ENCODE data around the gene SMAD3. TPM values are rescaled to one million over a fixed set of nuclear protein-coding genes. Genes with fewer than 3 reads are reported as not detected.

Gene SMAD3
- total and polyA plus RNA-seq, 2 donors = 8.8 to 21.6 TPM

DNA sequence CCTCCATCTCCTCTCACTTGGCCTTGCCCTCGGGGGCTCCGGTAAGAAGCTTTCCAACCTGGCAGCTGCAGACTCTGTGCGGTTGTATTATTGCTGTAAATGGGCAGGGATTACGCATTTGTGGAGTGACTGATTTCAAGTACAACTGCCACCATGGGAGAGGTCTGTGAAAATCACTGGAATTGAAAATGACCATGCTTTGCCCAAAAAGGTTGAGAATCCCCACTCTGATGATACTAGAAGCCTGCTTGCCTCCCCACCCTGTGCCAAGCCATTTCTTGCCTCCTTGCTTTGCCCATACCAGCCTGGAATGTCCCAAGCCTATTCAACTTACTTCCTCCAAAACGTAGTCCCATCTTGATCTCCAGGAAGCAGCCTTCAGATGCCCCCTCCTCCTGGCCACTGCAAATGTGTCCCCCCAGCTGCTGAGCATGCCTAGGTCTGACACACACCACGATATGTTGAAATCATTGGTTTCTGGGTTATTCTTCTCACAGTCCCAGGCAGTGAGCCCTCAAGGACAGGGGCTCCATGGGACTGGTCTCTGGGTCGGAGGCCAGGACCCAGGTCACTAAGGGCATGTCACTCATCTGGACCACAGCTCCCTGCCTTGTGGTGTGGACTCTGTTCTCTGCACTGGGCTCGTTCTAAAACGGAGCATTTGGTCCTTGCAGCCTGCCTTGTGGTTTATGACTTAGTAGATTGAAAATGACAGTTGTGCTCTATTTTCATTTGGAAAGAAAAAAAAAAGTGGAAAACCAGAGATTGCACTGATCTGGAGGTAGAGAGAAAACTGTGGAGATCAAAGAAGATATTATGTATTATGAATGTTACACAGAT lies 42.9 kb downstream of the SMAD3 start:
- no peaks in the 10 kb centered on the region for H3K36me3 ChIP-seq (ENCODE audit: control insufficient read depth in 2 of 2, insufficient read depth in 2 of 2, low read length in 1 of 2)
- WGBS = 69% methylated on average over 9 of the region's 9 CpGs
- no peak overlapping the region for H3K4me3 ChIP-seq (ENCODE audit: low read length in 2 of 2)
- peaks cover 17 to 67% of the 10 kb centered on the region in 2 donors for H3K4me1 ChIP-seq (ENCODE audit: control insufficient read depth in 2 of 2, insufficient read depth in 2 of 2, low read length in 2 of 2)
- H3K27ac ChIP-seq (ENCODE audit: low read depth in 1 of 2, low read length in 1 of 2) = peak overlapping the region in 1 of 2 donors; percentile 40
- H3K27me3 ChIP-seq (ENCODE audit: control insufficient read depth in 2 of 2, insufficient read depth in 1 of 2, low read length in 1 of 2) = peaks cover 0 to 3% of the 10 kb centered on the region in 2 donors
- DNase-seq (ENCODE audit: low read depth in 6 of 9, low spot score in 9 of 9) = no peak
- H3K9me3 ChIP-seq (ENCODE audit: control insufficient read depth in 2 of 2, insufficient read depth in 1 of 2, low read length in 1 of 2) = peaks cover 0 to 4% of the 10 kb centered on the region in 2 donors

DNA sequence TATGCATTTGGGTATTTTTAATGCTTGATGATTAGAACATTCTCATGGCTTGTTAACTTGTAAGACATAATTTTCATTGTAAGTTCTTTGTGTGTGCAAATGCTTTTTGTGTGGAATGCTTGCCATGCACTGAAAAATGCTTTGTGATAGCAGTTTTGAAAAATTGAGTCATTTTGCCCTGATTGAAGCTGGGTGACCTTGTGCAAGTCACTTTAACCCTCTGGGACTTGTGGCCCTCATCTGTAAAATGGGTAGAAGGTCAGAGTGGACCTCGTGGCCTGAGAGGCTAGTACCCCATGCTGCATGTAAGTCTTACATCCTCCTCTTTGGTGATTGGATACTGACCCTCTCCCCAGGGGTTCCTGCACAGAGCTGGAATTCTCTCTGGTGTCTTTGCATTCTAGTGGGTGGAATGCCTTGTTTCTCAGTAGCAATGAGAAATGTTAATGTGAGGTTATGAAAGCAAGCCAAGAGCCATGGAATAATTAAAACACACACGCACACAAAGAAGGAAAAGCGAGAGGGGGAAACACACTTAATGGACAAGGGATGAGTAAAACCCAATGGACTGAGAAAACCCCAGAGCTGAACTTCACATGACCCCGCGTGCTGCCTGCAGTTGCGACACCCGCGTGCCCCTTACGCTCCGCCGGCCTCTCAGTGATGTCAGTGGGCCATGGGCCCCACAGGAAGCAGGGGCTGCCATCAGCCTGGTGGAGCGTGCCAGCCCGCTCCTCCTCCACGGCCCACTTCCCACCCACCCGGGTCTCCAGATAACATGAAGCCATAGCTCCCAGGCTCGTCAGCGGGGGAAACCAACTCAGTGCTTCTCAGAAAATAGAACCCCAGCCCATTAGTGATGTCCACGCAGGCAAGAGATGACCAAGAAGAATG lies 44.0 kb downstream of the SMAD3 start:
- WGBS = 85% methylated on average over 18 of the region's 18 CpGs
- H3K27ac ChIP-seq (ENCODE audit: low read depth in 1 of 2, low read length in 1 of 2) = peak overlapping the region in 1 of 2 donors; percentile 70
- H3K4me3 ChIP-seq (ENCODE audit: low read length in 2 of 2) = no peak overlapping the region
- DNase-seq (ENCODE audit: low read depth in 6 of 9, low spot score in 9 of 9) = no peak
- peaks cover 0 to 3% of the 10 kb centered on the region in 2 donors for H3K27me3 ChIP-seq (ENCODE audit: control insufficient read depth in 2 of 2, insufficient read depth in 1 of 2, low read length in 1 of 2)
- H3K4me1 ChIP-seq (ENCODE audit: control insufficient read depth in 2 of 2, insufficient read depth in 2 of 2, low read length in 2 of 2) = peaks cover 7 to 57% of the 10 kb centered on the region in 2 donors
- peaks cover 1 to 4% of the 10 kb centered on the region in 2 donors for H3K9me3 ChIP-seq (ENCODE audit: control insufficient read depth in 2 of 2, insufficient read depth in 1 of 2, low read length in 1 of 2)
- no peaks in the 10 kb centered on the region for H3K36me3 ChIP-seq (ENCODE audit: control insufficient read depth in 2 of 2, insufficient read depth in 2 of 2, low read length in 1 of 2)

DNA sequence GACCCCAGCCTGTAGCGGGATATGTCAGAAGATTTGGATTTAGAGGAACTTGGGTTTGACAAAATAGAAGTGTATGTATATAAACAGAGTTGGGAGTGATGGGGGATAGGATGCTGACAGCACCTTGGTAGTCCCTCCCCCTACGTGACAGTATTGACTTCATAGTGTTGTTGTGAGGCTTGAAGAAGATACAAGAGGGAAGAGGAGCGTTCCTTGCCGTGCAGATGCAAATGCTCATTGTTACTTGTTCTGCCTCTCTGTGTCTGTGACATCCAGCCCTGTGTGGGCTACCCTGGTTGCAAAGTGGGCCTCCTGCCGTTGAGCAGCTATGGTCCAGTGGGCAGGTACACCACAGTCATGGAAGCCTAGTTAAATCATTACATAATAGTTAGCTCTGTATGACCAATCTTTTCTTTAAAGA lies 45.0 kb downstream of the SMAD3 start:
- Histone ChIP-seq H3K36me3 (ENCODE audit: control insufficient read depth in 2 of 2, insufficient read depth in 2 of 2, low read length in 1 of 2) (no peaks in the 10 kb centered on the region), H3K9me3 (ENCODE audit: control insufficient read depth in 2 of 2, insufficient read depth in 1 of 2, low read length in 1 of 2) (peaks cover 1 to 4% of the 10 kb centered on the region in 2 donors), H3K4me3 (ENCODE audit: low read length in 2 of 2) (no peak overlapping the region), H3K4me1 (ENCODE audit: control insufficient read depth in 2 of 2, insufficient read depth in 2 of 2, low read length in 2 of 2) (peaks cover 0 to 52% of the 10 kb centered on the region in 2 donors), H3K27me3 (ENCODE audit: control insufficient read depth in 2 of 2, insufficient read depth in 1 of 2, low read length in 1 of 2) (peaks cover 0 to 3% of the 10 kb centered on the region in 2 donors), H3K27ac (ENCODE audit: low read depth in 1 of 2, low read length in 1 of 2) (no peak overlapping the region)
- WGBS = 90% methylated on average over 5 of the region's 5 CpGs
- DNase-seq (ENCODE audit: low read depth in 6 of 9, low spot score in 9 of 9) = no peak

DNA sequence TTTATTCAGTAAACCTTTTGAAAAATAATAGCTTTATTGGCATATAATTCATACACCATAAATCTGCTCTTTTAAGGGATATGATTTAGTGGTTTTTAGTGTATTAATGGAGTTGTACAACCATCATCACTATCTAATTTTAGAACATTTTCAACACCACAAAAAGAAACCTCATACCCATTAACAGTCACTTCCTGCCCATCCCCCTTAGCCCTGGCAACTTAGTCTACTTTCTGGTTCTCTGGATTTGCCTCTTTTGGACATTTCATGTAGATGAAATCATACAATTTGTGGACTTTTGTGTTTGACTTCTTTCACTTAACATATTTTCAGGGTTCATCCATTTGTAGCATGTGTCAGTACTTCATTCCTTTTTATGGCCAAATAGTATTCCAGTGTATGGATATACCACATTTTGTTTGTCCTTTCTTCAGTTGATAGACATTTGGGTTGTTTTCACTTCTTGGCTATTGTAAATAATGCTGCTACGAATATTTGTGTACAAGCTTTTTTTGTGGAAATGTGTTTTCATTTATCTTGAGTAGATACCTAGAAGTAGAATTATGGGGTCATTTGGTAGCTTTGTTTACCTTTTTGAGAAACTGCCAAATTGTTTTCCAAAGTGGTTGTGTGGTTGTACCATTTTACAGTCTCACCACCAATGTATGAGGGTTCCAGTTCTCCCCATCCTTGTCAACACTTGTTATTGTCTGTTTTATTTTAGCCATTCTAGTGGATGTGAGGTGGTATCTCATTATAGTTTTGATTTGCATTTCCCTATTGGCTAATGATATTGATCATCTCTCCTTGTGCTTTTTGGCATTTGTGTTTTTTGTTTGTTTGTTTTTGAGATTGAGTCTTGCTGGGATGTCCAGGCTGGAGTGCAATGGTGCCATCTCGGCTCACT lies 45.8 kb downstream of the SMAD3 start:
- 99% methylated on average over 2 of the region's 2 CpGs for WGBS
- peaks cover 0 to 48% of the 10 kb centered on the region in 2 donors for H3K4me1 ChIP-seq (ENCODE audit: control insufficient read depth in 2 of 2, insufficient read depth in 2 of 2, low read length in 2 of 2)
- H3K4me3 ChIP-seq (ENCODE audit: low read length in 2 of 2) = no peak overlapping the region
- H3K27me3 ChIP-seq (ENCODE audit: control insufficient read depth in 2 of 2, insufficient read depth in 1 of 2, low read length in 1 of 2) = no peaks in the 10 kb centered on the region
- H3K36me3 ChIP-seq (ENCODE audit: control insufficient read depth in 2 of 2, insufficient read depth in 2 of 2, low read length in 1 of 2) = no peaks in the 10 kb centered on the region
- H3K27ac ChIP-seq (ENCODE audit: low read depth in 1 of 2, low read length in 1 of 2) = no peak overlapping the region
- DNase-seq (ENCODE audit: low read depth in 6 of 9, low spot score in 9 of 9) = no peak
- H3K9me3 ChIP-seq (ENCODE audit: control insufficient read depth in 2 of 2, insufficient read depth in 1 of 2, low read length in 1 of 2) = peaks cover 1 to 4% of the 10 kb centered on the region in 2 donors

DNA sequence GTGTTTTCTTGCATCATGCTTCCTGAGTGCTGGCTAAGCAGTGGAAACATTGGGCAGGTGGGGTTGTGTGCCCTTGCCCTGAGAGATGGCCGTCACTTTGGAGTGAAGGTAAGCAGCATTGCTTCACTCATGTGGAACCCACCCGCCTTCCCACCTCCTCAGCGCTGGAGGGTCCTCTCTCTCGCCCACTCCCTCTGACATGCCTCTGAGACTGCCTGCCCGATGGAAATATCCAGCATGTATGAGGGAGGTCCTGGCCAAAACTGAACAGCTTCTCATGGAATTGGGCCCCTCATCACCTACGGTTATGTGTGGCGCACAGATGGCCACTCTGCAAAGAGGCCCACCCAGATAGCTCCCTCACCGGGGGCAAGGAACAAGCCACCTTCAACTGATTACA lies 48.6 kb downstream of the SMAD3 start:
- Histone ChIP-seq H3K36me3 (ENCODE audit: control insufficient read depth in 2 of 2, insufficient read depth in 2 of 2, low read length in 1 of 2) (no peaks in the 10 kb centered on the region), H3K27me3 (ENCODE audit: control insufficient read depth in 2 of 2, insufficient read depth in 1 of 2, low read length in 1 of 2) (no peaks in the 10 kb centered on the region), H3K4me3 (ENCODE audit: low read length in 2 of 2) (no peak overlapping the region), H3K9me3 (ENCODE audit: control insufficient read depth in 2 of 2, insufficient read depth in 1 of 2, low read length in 1 of 2) (peaks cover 1 to 4% of the 10 kb centered on the region in 2 donors), H3K27ac (ENCODE audit: low read depth in 1 of 2, low read length in 1 of 2) (peak overlapping the region in 1 of 2 donors; percentile 8), H3K4me1 (ENCODE audit: control insufficient read depth in 2 of 2, insufficient read depth in 2 of 2, low read length in 2 of 2) (peaks cover 0 to 41% of the 10 kb centered on the region in 2 donors)
- DNase-seq (ENCODE audit: low read depth in 6 of 9, low spot score in 9 of 9) = no peak
- WGBS = 93% methylated on average over 8 of the region's 8 CpGs

DNA sequence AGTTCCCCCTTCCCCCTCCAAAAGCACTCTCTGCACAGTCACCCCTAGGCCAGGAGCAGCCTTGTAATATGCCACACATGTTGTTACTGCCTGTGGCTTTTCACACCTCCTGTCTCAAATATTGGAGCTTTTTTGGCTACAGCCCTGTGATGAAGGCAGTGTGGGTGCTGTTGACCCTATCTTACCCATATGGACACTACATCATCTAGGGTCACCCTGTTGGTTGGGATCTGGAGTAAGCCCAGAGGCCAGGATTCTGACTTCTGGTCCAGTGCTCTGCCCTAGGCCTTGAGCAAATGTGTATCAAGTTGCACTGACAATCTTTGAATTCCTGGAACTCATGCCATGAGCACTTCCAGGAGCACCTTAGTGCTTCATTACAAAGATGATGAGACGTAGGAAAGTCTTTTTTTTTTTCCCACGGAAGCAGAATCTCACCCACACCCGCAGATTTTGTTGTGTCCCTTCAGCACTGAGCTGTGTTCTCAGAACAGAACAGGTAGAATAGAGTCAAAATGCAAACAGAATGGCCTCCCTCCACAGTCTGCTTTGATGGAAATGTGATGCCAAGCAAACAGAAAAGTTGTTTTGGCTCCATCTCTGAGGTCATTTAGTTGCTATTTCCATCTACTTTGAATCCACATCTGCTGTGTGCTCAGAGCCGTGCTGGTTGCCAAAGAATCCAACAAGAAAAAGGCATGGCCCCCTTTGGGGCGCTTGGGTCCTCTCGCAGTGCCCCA lies 49.6 kb downstream of the SMAD3 start:
- Histone ChIP-seq H3K4me1 (ENCODE audit: control insufficient read depth in 2 of 2, insufficient read depth in 2 of 2, low read length in 2 of 2) (peaks cover 0 to 40% of the 10 kb centered on the region in 2 donors), H3K4me3 (ENCODE audit: low read length in 2 of 2) (no peak overlapping the region), H3K36me3 (ENCODE audit: control insufficient read depth in 2 of 2, insufficient read depth in 2 of 2, low read length in 1 of 2) (no peaks in the 10 kb centered on the region), H3K9me3 (ENCODE audit: control insufficient read depth in 2 of 2, insufficient read depth in 1 of 2, low read length in 1 of 2) (peaks cover 1 to 4% of the 10 kb centered on the region in 2 donors), H3K27ac (ENCODE audit: low read depth in 1 of 2, low read length in 1 of 2) (no peak overlapping the region), H3K27me3 (ENCODE audit: control insufficient read depth in 2 of 2, insufficient read depth in 1 of 2, low read length in 1 of 2) (no peaks in the 10 kb centered on the region)
- 95% methylated on average over 6 of the region's 6 CpGs for WGBS
- DNase-seq (ENCODE audit: low read depth in 6 of 9, low spot score in 9 of 9) = no peak

DNA sequence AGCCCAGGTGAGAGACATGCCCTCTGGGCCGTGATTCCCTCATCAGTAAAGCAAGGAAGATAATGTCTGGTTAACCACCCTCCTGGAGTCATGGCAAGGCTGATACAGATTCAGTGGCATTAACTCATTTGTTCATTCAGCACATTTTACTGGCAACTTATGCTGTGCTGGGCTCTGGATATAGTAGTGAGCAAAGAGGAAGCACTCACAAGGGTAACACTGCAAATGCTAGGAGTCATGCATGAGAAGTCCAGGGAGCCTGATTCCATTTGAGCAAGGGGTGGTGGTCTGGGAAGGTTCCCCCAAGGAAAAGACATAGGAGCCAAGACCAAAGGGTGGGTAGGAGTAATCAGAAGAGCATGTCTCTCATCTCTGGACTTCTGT lies 50.2 kb downstream of the SMAD3 start:
- H3K4me1 ChIP-seq (ENCODE audit: control insufficient read depth in 2 of 2, insufficient read depth in 2 of 2, low read length in 2 of 2) = peaks cover 0 to 40% of the 10 kb centered on the region in 2 donors
- WGBS = 94% methylated on average over 1 of the region's 1 CpG
- H3K4me3 ChIP-seq (ENCODE audit: low read length in 2 of 2) = no peak overlapping the region
- H3K36me3 ChIP-seq (ENCODE audit: control insufficient read depth in 2 of 2, insufficient read depth in 2 of 2, low read length in 1 of 2) = no peaks in the 10 kb centered on the region
- H3K27me3 ChIP-seq (ENCODE audit: control insufficient read depth in 2 of 2, insufficient read depth in 1 of 2, low read length in 1 of 2) = no peaks in the 10 kb centered on the region
- H3K27ac ChIP-seq (ENCODE audit: low read depth in 1 of 2, low read length in 1 of 2) = no peak overlapping the region
- peaks cover 1 to 4% of the 10 kb centered on the region in 2 donors for H3K9me3 ChIP-seq (ENCODE audit: control insufficient read depth in 2 of 2, insufficient read depth in 1 of 2, low read length in 1 of 2)
- no peak for DNase-seq (ENCODE audit: low read depth in 6 of 9, low spot score in 9 of 9)

DNA sequence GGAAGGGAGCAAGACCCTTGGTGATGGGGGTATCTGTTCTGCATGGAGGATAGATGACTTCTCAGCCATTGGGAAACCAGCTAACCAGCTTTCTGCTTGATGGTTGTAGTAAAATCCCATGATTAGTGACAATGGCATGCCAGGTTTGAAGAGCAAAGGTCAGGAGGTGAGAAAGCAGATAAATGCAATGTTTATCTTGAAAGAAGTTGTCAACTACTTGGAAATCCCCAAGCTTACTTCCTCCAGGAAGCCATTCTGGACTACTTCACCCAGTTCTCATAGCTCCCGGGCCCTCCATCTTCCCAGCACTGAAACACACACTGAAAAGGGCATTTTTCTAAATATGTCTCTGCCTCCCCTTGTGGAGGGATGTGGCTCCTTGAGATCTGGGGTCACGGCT lies 51.3 kb downstream of the SMAD3 start:
- 90% methylated on average over 2 of the region's 2 CpGs for WGBS
- no peak overlapping the region for H3K27ac ChIP-seq (ENCODE audit: low read depth in 1 of 2, low read length in 1 of 2)

More for the DNA sequence above, 51.3 kb downstream of the SMAD3 start:
- peaks cover under 1 to 1% of the 10 kb centered on the region in 2 donors for H3K9me3 ChIP-seq (ENCODE audit: control insufficient read depth in 2 of 2, insufficient read depth in 1 of 2, low read length in 1 of 2)
- H3K36me3 ChIP-seq (ENCODE audit: control insufficient read depth in 2 of 2, insufficient read depth in 2 of 2, low read length in 1 of 2) = no peaks in the 10 kb centered on the region
- no peak overlapping the region for H3K4me3 ChIP-seq (ENCODE audit: low read length in 2 of 2)
- no peaks in the 10 kb centered on the region for H3K27me3 ChIP-seq (ENCODE audit: control insufficient read depth in 2 of 2, insufficient read depth in 1 of 2, low read length in 1 of 2)
- no peak for DNase-seq (ENCODE audit: low read depth in 6 of 9, low spot score in 9 of 9)
- peaks cover 7 to 52% of the 10 kb centered on the region in 2 donors for H3K4me1 ChIP-seq (ENCODE audit: control insufficient read depth in 2 of 2, insufficient read depth in 2 of 2, low read length in 2 of 2)
